ENCODE data around the gene TRAF3IP1.

DNA sequence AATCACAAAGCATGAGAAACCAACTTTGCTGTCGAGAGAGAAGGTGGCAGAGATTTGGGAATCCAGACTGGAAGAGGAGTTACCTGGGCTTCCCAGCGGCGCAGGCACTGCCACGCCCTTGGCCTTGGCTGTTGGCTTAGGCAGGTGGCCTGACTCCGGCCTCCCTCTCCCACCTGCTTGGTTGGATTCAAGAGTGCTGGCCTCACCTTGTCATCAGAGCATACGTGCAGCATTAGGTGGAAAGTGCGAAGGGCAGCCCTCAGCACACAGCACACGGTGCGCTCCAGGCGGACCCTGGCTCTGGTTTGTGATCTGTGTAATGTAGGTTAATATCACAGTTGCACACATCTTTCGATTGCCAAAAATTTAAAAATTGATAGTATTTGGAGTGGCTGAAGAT, 87.2 kb downstream of the TRAF3IP1 start:
- TF ChIP-seq ELF4 (IDR thresholded peaks at IDR 0.05) (no peak), NFRKB (IDR thresholded peaks at IDR 0.05) (no peak), L3MBTL2 (conservative IDR thresholded peaks at IDR 0.05) (no peak), SUZ12 (IDR thresholded peaks at IDR 0.05) (no peak), SP1 (IDR thresholded peaks at IDR 0.05) (no peak), ZNF384 (IDR thresholded peaks at IDR 0.05) (no peak), FOXA1 (IDR thresholded peaks at IDR 0.05) (no peak), BHLHE40 (IDR thresholded peaks at IDR 0.05; ENCODE audit: borderline replicate concordance) (no peak), CTBP1 (IDR thresholded peaks at IDR 0.05; ENCODE audit: borderline replicate concordance) (no peak), HDGF (IDR thresholded peaks at IDR 0.05; ENCODE audit: borderline replicate concordance) (no peak), FOXM1 (IDR thresholded peaks at IDR 0.05; ENCODE audit: borderline replicate concordance) (no peak), FOXK2 (IDR thresholded peaks at IDR 0.05) (no peak)
- TF ChIP-seq, protein P1, sequence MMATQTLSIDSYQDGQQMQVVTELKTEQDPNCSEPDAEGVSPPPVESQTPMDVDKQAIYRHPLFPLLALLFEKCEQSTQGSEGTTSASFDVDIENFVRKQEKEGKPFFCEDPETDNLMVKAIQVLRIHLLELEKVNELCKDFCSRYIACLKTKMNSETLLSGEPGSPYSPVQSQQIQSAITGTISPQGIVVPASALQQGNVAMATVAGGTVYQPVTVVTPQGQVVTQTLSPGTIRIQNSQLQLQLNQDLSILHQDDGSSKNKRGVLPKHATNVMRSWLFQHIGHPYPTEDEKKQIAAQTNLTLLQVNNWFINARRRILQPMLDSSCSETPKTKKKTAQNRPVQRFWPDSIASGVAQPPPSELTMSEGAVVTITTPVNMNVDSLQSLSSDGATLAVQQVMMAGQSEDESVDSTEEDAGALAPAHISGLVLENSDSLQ (IDR thresholded peaks at IDR 0.05): no peak
